SK-N-SH (cell line): ENCODE results near the gene C1orf216. TPM values are rescaled to one million over a fixed set of nuclear protein-coding genes. Genes with fewer than 3 reads are reported as not detected.

Experiments used
- CTCF ChIA-PET: fragments of 300-600, 350-600 bp; formaldehyde crosslinking; extraction: SDS; loops from one replicate; lab custom pipeline; 2021; lab: Yijun Ruan, JAX
- POLR2A ChIA-PET: fragments of 350-600 bp; sonication (Branson Sonifier 250); formaldehyde crosslinking; extraction: SDS; loops from one replicate; lab custom pipeline; 2020; ENCODE audit warnings: antibody characterized with exemption, inconsistent platforms; lab: Yijun Ruan, JAX
- DNase-seq: peaks from one replicate; pipeline ENCODE4 v3.0.0; 2012
- H2AFZ ChIP-seq: fragments of 200-600 bp; sonication (generic); 2 replicates; pipeline ENCODE4 v1.8.1; 2016; ENCODE audit warnings: antibody characterized with exemption, mild to moderate bottlenecking, low read depth
- H3F3A ChIP-seq: fragments of 200-600 bp; sonication (generic); replicated peaks from 2 replicates; pipeline ENCODE3; 2016; ENCODE audit warnings: antibody characterized with exemption, mild to moderate bottlenecking; ENCODE audit not compliant: insufficient read depth
- H3K27ac ChIP-seq, 2 experiments: fragments of 200-500 bp in 1 of 2; fragments of 200-600 bp in 1 of 2; sonication (Bioruptor generic) in 1 of 2; sonication (generic), shearing (Covaris generic) in 1 of 2; 2 replicates each; pipeline versions ENCODE4 v1.5.1 to v1.6.1; 2014 to 2016; ENCODE audit warnings: low read depth in 2 of 2, inconsistent platforms in 1 of 2, low read length in 1 of 2, mild to moderate bottlenecking in 1 of 2, mixed read lengths in 1 of 2
- H3K27me3 ChIP-seq: fragments of 200-600 bp; sonication (generic), shearing (Covaris generic); 2 replicates; pipeline ENCODE4 v1.6.1; 2016; ENCODE audit warnings: mixed run types; ENCODE audit not compliant: insufficient read depth
- H3K36me3 ChIP-seq, 2 experiments: fragments of 200-500 bp in 1 of 2; fragments of 200-600 bp in 1 of 2; sonication (Bioruptor generic) in 1 of 2; sonication (generic) in 1 of 2; replicated peaks in 1 of 2; 2 replicates each; pipeline versions ENCODE3 to v1.5.1; 2014 to 2016; ENCODE audit warnings: low read length in 1 of 2, mild to moderate bottlenecking in 1 of 2; ENCODE audit not compliant: insufficient read depth in 2 of 2, control insufficient read depth in 1 of 2
- H3K4me1 ChIP-seq, 2 experiments: fragments of 200-500 bp in 1 of 2; fragments of 200-600 bp in 1 of 2; sonication (Bioruptor generic) in 1 of 2; sonication (generic), shearing (Covaris generic) in 1 of 2; 2 replicates each; pipeline versions ENCODE4 v1.5.1 to v1.6.1; 2014 to 2016; ENCODE audit warnings: low read depth in 1 of 2, low read length in 1 of 2, mixed run types in 1 of 2; ENCODE audit not compliant: insufficient read depth in 2 of 2, control insufficient read depth in 1 of 2
- H3K4me2 ChIP-seq: fragments of 200-600 bp; sonication (generic), shearing (Covaris generic); 2 replicates; pipeline ENCODE4 v1.6.1; 2017; ENCODE audit warnings: mixed run types
- H3K4me3 ChIP-seq, 2 experiments: fragments of 200-500 bp in 1 of 2; fragments of 200-600 bp in 1 of 2; sonication (Bioruptor generic) in 1 of 2; sonication (generic), shearing (Covaris generic) in 1 of 2; 2 replicates each; pipeline versions ENCODE4 v1.5.1 to v1.8.1; 2014 to 2016; ENCODE audit warnings: low read depth in 2 of 2, inconsistent platforms in 1 of 2, low read length in 1 of 2, mild to moderate bottlenecking in 1 of 2, mixed read lengths in 1 of 2, moderate library complexity in 1 of 2
- H3K79me2 ChIP-seq: fragments of 200-600 bp; sonication (generic); 2 replicates; pipeline ENCODE4 v1.8.1; 2017; ENCODE audit warnings: mild to moderate bottlenecking; ENCODE audit not compliant: insufficient read depth
- H3K9ac ChIP-seq: fragments of 200-600 bp; sonication (generic); 2 replicates; pipeline ENCODE4 v1.6.1; 2017; ENCODE audit warnings: mixed run types
- H3K9me2 ChIP-seq: fragments of 200-600 bp; sonication (generic); 2 replicates; pipeline ENCODE4 v1.6.1; 2017; ENCODE audit warnings: mixed run types
- H3K9me3 ChIP-seq: fragments of 200-600 bp; sonication (generic); 2 replicates; pipeline ENCODE4 v1.6.1; 2017; ENCODE audit warnings: mixed run types, mild to moderate bottlenecking, moderate library complexity
- H4K20me1 ChIP-seq: fragments of 200-600 bp; sonication (generic); 2 replicates; pipeline ENCODE4 v1.6.1; 2017; ENCODE audit warnings: mild to moderate bottlenecking, mixed run types; ENCODE audit not compliant: insufficient read depth
- CTCF ChIP-seq: fragments of 200-600 bp; sonication (generic); IDR thresholded peaks from 2 replicates; pipeline ENCODE4 v1.6.1; 2017; ENCODE audit warnings: antibody characterized with exemption, mild to moderate bottlenecking, moderate library complexity
- EZH2phosphoT487 ChIP-seq: fragments of 200-600 bp; sonication (generic); IDR thresholded peaks from 2 replicates; pipeline ENCODE4 v1.6.1; 2017; ENCODE audit warnings: low read depth, mixed run types, mild to moderate bottlenecking, antibody characterized with exemption, moderate library complexity, borderline replicate concordance
- FOSL2 ChIP-seq: IDR thresholded peaks from 2 replicates; pipeline ENCODE4 v1.4.0; 2012; ENCODE audit warnings: low read depth, mild to moderate bottlenecking, moderate library complexity, borderline replicate concordance
- GABPA ChIP-seq: IDR thresholded peaks from 2 replicates; pipeline ENCODE4 v1.4.0; 2012; ENCODE audit warnings: low read depth, mild to moderate bottlenecking
- GATA2 ChIP-seq: sonication (generic); formaldehyde crosslinking; IDR thresholded peaks from 2 replicates; pipeline ENCODE4 v1.5.0; 2020; ENCODE audit warnings: mild to moderate bottlenecking, missing genetic modification reagents
- IRF3 ChIP-seq: fragments of 150-350 bp; IDR thresholded peaks from 2 replicates; pipeline ENCODE4 v1.6.1; 2016; ENCODE audit warnings: mild to moderate bottlenecking, low read depth, low read length
- JUND ChIP-seq: IDR thresholded peaks from 2 replicates; pipeline ENCODE4 v1.4.0; 2012
- MAX ChIP-seq: IDR thresholded peaks from 2 replicates; pipeline ENCODE4 v1.4.0; 2012; ENCODE audit warnings: low read depth
- MEF2A ChIP-seq: IDR thresholded peaks from 2 replicates; pipeline ENCODE4 v1.4.0; 2012; ENCODE audit warnings: low read depth, borderline replicate concordance
- PBX3 ChIP-seq: IDR thresholded peaks from 2 replicates; pipeline ENCODE4; 2012
- RAD21 ChIP-seq: IDR thresholded peaks from 2 replicates; pipeline ENCODE4 v1.6.1; 2012; ENCODE audit warnings: mild to moderate bottlenecking, low read length
- SIN3A ChIP-seq: IDR thresholded peaks from 2 replicates; pipeline ENCODE4 v1.6.1; 2012; ENCODE audit warnings: low read depth, mild to moderate bottlenecking, low read length, moderate library complexity, borderline replicate concordance
- TAF1 ChIP-seq: IDR thresholded peaks from 2 replicates; pipeline ENCODE4 v1.6.1; 2012; ENCODE audit warnings: low read depth, mild to moderate bottlenecking, low read length, moderate library complexity, borderline replicate concordance
- TEAD4 ChIP-seq: IDR thresholded peaks from 2 replicates; pipeline ENCODE4 v1.4.0; 2012; ENCODE audit warnings: mild to moderate bottlenecking, borderline replicate concordance; ENCODE audit not compliant: insufficient read depth
- USF2 ChIP-seq: fragments of 150-350 bp; IDR thresholded peaks from 2 replicates; pipeline ENCODE4 v1.6.1; 2017; ENCODE audit warnings: antibody characterized with exemption, low read length, low read depth, borderline replicate concordance
- WGBS: methylation state at CpG from one replicate; pipeline ENCODE4 v1.1.6; 2017; ENCODE audit warnings: low lambda C conversion rate; 5-methylcytosine and 5-hydroxymethylcytosine counted together
- polyA plus RNA-seq, 3 experiments: library from polyadenylated mRNA; depleted of rRNA; stranded (reverse); fragments of >200 nt; gene quantifications; 2 replicates each; pipeline ENCODE4 v1.2.3, GENCODE V29; 2012

C1orf216 gene
- polyA plus RNA-seq, 1 of the 3 experiments (the other 2 are of a cell fraction), result 20.0 TPM

- no peaks in the 10 kb centered on the region for H3K79me2 ChIP-seq
- whole genome bisulfite sequencing, result 0% methylated on average over 1 of the region's 1 CpG
- no peak for DNase-seq
- H3K4me2 ChIP-seq, result no peak overlapping the region
- H3K9ac ChIP-seq, result no peak overlapping the region
- H3K36me3 ChIP-seq, result no peaks in the 10 kb centered on the region
- H2AFZ ChIP-seq, result no peak overlapping the region
- H4K20me1 ChIP-seq, result no peaks in the 10 kb centered on the region
- H3F3A ChIP-seq, result no peaks in the 10 kb centered on the region
- ChIA-PET CTCF (interaction anchor here (1.1 kb wide), 1 partner anchor 50 kb away, joined by 3 read pairs; no protein-coding TSS in a partner anchor), POLR2A (no interaction called here)
- H3K9me2 ChIP-seq, result no peaks in the 10 kb centered on the region
- peaks cover 4% of the 10 kb centered on the region; the same call in 1 of the 2 replicates for H3K27me3 ChIP-seq
- H3K4me3 ChIP-seq, result no peak overlapping the region
- H3K9me3 ChIP-seq, result no peaks in the 10 kb centered on the region
- no peak overlapping the region for H3K27ac ChIP-seq
- TF ChIP-seq TEAD4, result no peak
- no peak for TF ChIP-seq JUND
- TF ChIP-seq TAF1, result no peak
- TF ChIP-seq EZH2phosphoT487, result no peak
- no peak for TF ChIP-seq MAX
- TF ChIP-seq SIN3A, result no peak
- TF ChIP-seq GABPA, result no peak
- no peak for TF ChIP-seq MEF2A
- TF ChIP-seq USF2, result no peak
- TF ChIP-seq PBX3, result no peak
- no peak for TF ChIP-seq GATA2 (CRISPR knock-in tag)
- no peak for TF ChIP-seq FOSL2
- no peak for TF ChIP-seq RAD21
- no peak for TF ChIP-seq IRF3
- no peak for TF ChIP-seq CTCF
- H3K4me1 ChIP-seq, result no peaks in the 10 kb centered on the region; a peak in 1 of 4 replicates
Observed at GRCh38 chr1:35666916-35667315, 51.8 kb downstream of the C1orf216 start.
